ENCODE data around the gene ZBTB8A. TPM values are rescaled to one million over a fixed set of nuclear protein-coding genes. Genes with fewer than 3 reads are reported as not detected.
A peak's percentile ranks its signal among the peaks of the same experiment; 100 is the strongest.

Gene ZBTB8A
- total and polyA plus RNA-seq, 7 experiments from 2014 or later, result 0.07 TPM; not detected in 6

DNA sequence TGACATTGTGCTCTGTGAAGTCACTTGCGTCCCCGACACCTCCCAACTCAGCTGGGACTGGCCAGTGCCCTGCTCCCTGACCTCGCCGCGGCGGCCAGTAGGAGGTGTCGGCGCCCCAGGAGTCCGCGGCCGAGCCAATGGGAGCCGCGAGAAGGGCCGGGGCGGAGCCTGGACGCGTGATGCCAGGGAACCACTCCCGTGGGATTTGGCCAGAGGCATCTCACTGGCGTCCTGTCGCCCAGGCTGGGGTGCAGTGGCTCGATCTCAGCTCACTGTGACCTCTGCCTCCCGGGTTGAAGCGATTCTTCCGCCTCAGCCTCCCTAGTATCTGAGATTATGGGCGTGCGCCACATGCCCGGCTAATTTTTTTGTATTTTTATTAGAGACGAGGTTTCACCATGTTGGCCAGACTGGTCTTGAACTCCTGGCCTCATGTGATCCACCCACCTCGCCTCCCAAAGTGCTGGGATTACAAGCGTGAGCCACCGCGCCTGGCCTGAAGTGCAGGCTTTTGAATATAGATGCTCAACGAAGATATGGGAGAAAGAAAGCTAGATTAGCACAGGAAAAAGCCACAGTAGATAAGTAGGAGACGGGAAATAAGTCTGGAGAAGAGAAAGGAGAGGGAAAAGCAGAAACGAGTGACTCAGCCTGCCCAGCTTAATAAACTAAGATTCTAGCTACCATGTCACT lies 73.1 kb downstream of the ZBTB8A start:
- Histone ChIP-seq H3K36me3 (ENCODE audit: control insufficient read depth in 2 of 3, insufficient read depth in 3 of 3, low read length in 3 of 3) (no peaks in the 10 kb centered on the region), H3K4me1 (ENCODE audit: control insufficient read depth in 2 of 2, insufficient read depth in 2 of 2, low read length in 2 of 2) (no peaks in the 10 kb centered on the region), H3K4me3 (ENCODE audit: low read length) (peak overlapping the region; percentile 56), H3K9me3 (ENCODE audit: control insufficient read depth in 2 of 3, low read length in 3 of 3) (no peaks in the 10 kb centered on the region), H3K27me3 (ENCODE audit: control insufficient read depth in 2 of 2, insufficient read depth in 2 of 2, low read length in 2 of 2) (no peaks in the 10 kb centered on the region), H3K27ac (ENCODE audit: low read depth, low read length) (no peak overlapping the region)
- Mint-ChIP-seq H3K27me3 (no peaks in the 10 kb centered on the region), H3K36me3 (peaks cover 0 to 4% (median 0%) of the 10 kb centered on the region in 5 donors), H3K27ac (peak overlapping the region in 2 of 9 donors; percentile 22 to 62), H3K4me1 (peaks cover 3 to 7% (median 5%) of the 10 kb centered on the region in 7 donors), H3K9me3 (no peaks in the 10 kb centered on the region), H3K4me3 (peak overlapping the region; percentile 11 to 80 (median 70))
- ATAC-seq, result peak; percentile 99
- ChIA-PET POLR2A (no interaction called here), CTCF (no interaction called here)
- intact Hi-C loops (cut with micrococcal nuclease), result loop anchor here in 1 of 2 donors (2.0 kb wide), 1 partner anchor 38 kb away; the partner anchor contains the start of genes RBBP4 and ZBTB8OS
- peak; percentile 7 to 68 (median 14) for DNase-seq

- Histone ChIP-seq H3K4me1 (ENCODE audit: control insufficient read depth in 2 of 2, insufficient read depth in 2 of 2, low read length in 2 of 2) (no peaks in the 10 kb centered on the region), H3K36me3 (ENCODE audit: control insufficient read depth in 2 of 3, insufficient read depth in 3 of 3, low read length in 3 of 3) (no peaks in the 10 kb centered on the region), H3K27me3 (ENCODE audit: control insufficient read depth in 2 of 2, insufficient read depth in 2 of 2, low read length in 2 of 2) (no peaks in the 10 kb centered on the region), H3K27ac (ENCODE audit: low read depth, low read length) (no peak overlapping the region), H3K9me3 (ENCODE audit: control insufficient read depth in 2 of 3, low read length in 3 of 3) (no peaks in the 10 kb centered on the region), H3K4me3 (ENCODE audit: low read length) (no peak overlapping the region)
- DNase-seq (no peak), ATAC-seq (no peak)
- intact Hi-C loops (cut with micrococcal nuclease), result loop anchor here in 1 of 2 donors (2.0 kb wide), 1 partner anchor 37 kb away; the partner anchor contains the start of genes RBBP4 and ZBTB8OS
- POLR2A ChIA-PET, result no interaction called here
- Mint-ChIP-seq H3K27me3 (no peaks in the 10 kb centered on the region), H3K9me3 (no peaks in the 10 kb centered on the region), H3K27ac (no peak overlapping the region), H3K4me1 (peaks cover 3 to 7% (median 5%) of the 10 kb centered on the region in 7 donors), H3K36me3 (peaks cover 0 to 2% (median 0%) of the 10 kb centered on the region in 5 donors), H3K4me3 (peak overlapping the region in 6 of 10 donors; percentile 6 to 63 (median 20))
- CTCF ChIA-PET, result no interaction called here
Measured at GRCh38 chr1:32613472-32613871, 74.2 kb downstream of the ZBTB8A start.

DNA sequence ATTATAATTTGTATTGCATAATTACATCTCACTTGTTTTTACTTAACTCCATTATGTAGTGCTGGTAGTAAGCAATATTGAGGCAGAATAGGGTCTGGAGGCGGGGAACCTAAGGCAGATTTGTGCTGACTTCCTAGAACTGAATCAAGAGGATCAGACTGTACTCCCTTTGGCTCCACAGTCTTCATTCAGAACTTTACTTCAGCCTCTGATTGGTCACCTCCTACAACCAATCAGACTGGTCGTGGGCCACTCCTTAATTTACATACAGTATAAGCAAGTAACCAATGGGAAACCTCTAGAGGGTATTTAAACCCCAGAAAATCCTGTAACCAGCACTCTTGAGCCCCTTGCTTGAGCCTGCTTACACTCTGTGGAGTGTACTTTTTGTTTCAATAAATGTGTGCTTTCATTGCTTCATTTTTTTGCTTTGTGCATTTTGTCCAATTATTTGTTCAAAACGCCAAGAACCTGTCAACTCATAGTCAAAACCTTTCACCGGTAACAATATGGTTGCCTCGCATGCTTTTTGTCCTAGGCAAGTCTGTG lies 79.5 kb downstream of the ZBTB8A start:
- CTCF ChIA-PET, result interaction anchor here (0.7 kb wide), 1 partner anchor 109 kb away, joined by 3 read pairs; no protein-coding TSS in a partner anchor
- POLR2A ChIA-PET, result no interaction called here
- H3K27ac Mint-ChIP-seq, result no peak overlapping the region
- H3K27me3 Mint-ChIP-seq, result no peaks in the 10 kb centered on the region
- no peaks in the 10 kb centered on the region for H3K9me3 ChIP-seq (ENCODE audit: control insufficient read depth in 2 of 3, low read length in 3 of 3)
- peaks cover 0 to 11% of the 10 kb centered on the region in 2 donors for H3K4me1 ChIP-seq (ENCODE audit: control insufficient read depth in 2 of 2, insufficient read depth in 2 of 2, low read length in 2 of 2)
- H3K27me3 ChIP-seq (ENCODE audit: control insufficient read depth in 2 of 2, insufficient read depth in 2 of 2, low read length in 2 of 2), result no peaks in the 10 kb centered on the region
- no peaks in the 10 kb centered on the region for H3K36me3 ChIP-seq (ENCODE audit: control insufficient read depth in 2 of 3, insufficient read depth in 3 of 3, low read length in 3 of 3)
- H3K36me3 Mint-ChIP-seq, result peaks cover 8 to 24% (median 20%) of the 10 kb centered on the region in 5 donors
- H3K27ac ChIP-seq (ENCODE audit: low read depth, low read length), result no peak overlapping the region
- H3K4me3 ChIP-seq (ENCODE audit: low read length), result no peak overlapping the region
- H3K4me3 Mint-ChIP-seq, result no peak overlapping the region
- DNase-seq (no peak), ATAC-seq (no peak)
- no peaks in the 10 kb centered on the region for H3K9me3 Mint-ChIP-seq
- H3K4me1 Mint-ChIP-seq, result peaks cover 5 to 11% (median 11%) of the 10 kb centered on the region in 7 donors
- intact Hi-C loops (cut with micrococcal nuclease), result no loop called here

- H3K27ac Mint-ChIP-seq, result peak overlapping the region in 1 of 9 donors; percentile 19
- Histone ChIP-seq H3K4me3 (ENCODE audit: low read length) (no peak overlapping the region), H3K27me3 (ENCODE audit: control insufficient read depth in 2 of 2, insufficient read depth in 2 of 2, low read length in 2 of 2) (no peaks in the 10 kb centered on the region), H3K36me3 (ENCODE audit: control insufficient read depth in 2 of 3, insufficient read depth in 3 of 3, low read length in 3 of 3) (no peaks in the 10 kb centered on the region), H3K9me3 (ENCODE audit: control insufficient read depth in 2 of 3, low read length in 3 of 3) (no peaks in the 10 kb centered on the region), H3K4me1 (ENCODE audit: control insufficient read depth in 2 of 2, insufficient read depth in 2 of 2, low read length in 2 of 2) (peaks cover 0 to 13% of the 10 kb centered on the region in 2 donors), H3K27ac (ENCODE audit: low read depth, low read length) (no peak overlapping the region)
- ChIA-PET POLR2A (no interaction called here), CTCF (no interaction called here)
- H3K36me3 Mint-ChIP-seq, result peaks cover 8 to 29% (median 24%) of the 10 kb centered on the region in 5 donors
- ATAC-seq (no peak), DNase-seq (no peak)
- H3K4me3 Mint-ChIP-seq, result no peak overlapping the region
- peaks cover 0 to 3% (median 0%) of the 10 kb centered on the region in 11 donors for H3K9me3 Mint-ChIP-seq
- peaks cover 13 to 19% (median 18%) of the 10 kb centered on the region in 7 donors for H3K4me1 Mint-ChIP-seq
- H3K27me3 Mint-ChIP-seq, result no peaks in the 10 kb centered on the region
- intact Hi-C loops (cut with micrococcal nuclease), result no loop called here
Measured at GRCh38 chr1:32619701-32620485, 80.7 kb downstream of the ZBTB8A start.

- ATAC-seq (no peak), DNase-seq (no peak)
- Histone ChIP-seq H3K27ac (ENCODE audit: low read depth, low read length) (no peak overlapping the region), H3K4me3 (ENCODE audit: low read length) (no peak overlapping the region), H3K27me3 (ENCODE audit: control insufficient read depth in 2 of 2, insufficient read depth in 2 of 2, low read length in 2 of 2) (no peaks in the 10 kb centered on the region), H3K36me3 (ENCODE audit: control insufficient read depth in 2 of 3, insufficient read depth in 3 of 3, low read length in 3 of 3) (peaks cover 0 to 2% (median 0%) of the 10 kb centered on the region in 3 experiments), H3K4me1 (ENCODE audit: control insufficient read depth in 2 of 2, insufficient read depth in 2 of 2, low read length in 2 of 2) (peaks cover 0 to 16% of the 10 kb centered on the region in 2 donors), H3K9me3 (ENCODE audit: control insufficient read depth in 2 of 3, low read length in 3 of 3) (no peaks in the 10 kb centered on the region)
- Mint-ChIP-seq H3K27me3 (no peaks in the 10 kb centered on the region), H3K36me3 (peaks cover 10 to 34% (median 27%) of the 10 kb centered on the region in 5 donors), H3K27ac (peak overlapping the region in 2 of 9 donors; percentile 10 to 37), H3K9me3 (peaks cover 0 to 3% (median 0%) of the 10 kb centered on the region in 11 donors), H3K4me3 (no peak overlapping the region), H3K4me1 (peaks cover 16 to 22% (median 20%) of the 10 kb centered on the region in 7 donors)
- intact Hi-C loops (cut with micrococcal nuclease), result no loop called here
- POLR2A ChIA-PET, result no interaction called here
- CTCF ChIA-PET, result no interaction called here
Measured at GRCh38 chr1:32622205-32622604, 83.0 kb downstream of the ZBTB8A start.

GRCh38 chr1:32622806-32623681 lies 83.8 kb downstream of the ZBTB8A start:
- no peak for ATAC-seq
- Histone ChIP-seq H3K4me3 (ENCODE audit: low read length) (no peak overlapping the region), H3K4me1 (ENCODE audit: control insufficient read depth in 2 of 2, insufficient read depth in 2 of 2, low read length in 2 of 2) (peaks cover 0 to 23% of the 10 kb centered on the region in 2 donors), H3K36me3 (ENCODE audit: control insufficient read depth in 2 of 3, insufficient read depth in 3 of 3, low read length in 3 of 3) (peaks cover 0 to 3% (median 0%) of the 10 kb centered on the region in 3 experiments), H3K27me3 (ENCODE audit: control insufficient read depth in 2 of 2, insufficient read depth in 2 of 2, low read length in 2 of 2) (no peaks in the 10 kb centered on the region), H3K9me3 (ENCODE audit: control insufficient read depth in 2 of 3, low read length in 3 of 3) (no peaks in the 10 kb centered on the region), H3K27ac (ENCODE audit: low read depth, low read length) (no peak overlapping the region)
- H3K36me3 Mint-ChIP-seq, result peaks cover 15 to 40% (median 33%) of the 10 kb centered on the region in 5 donors
- ChIA-PET CTCF (no interaction called here), POLR2A (interaction anchor here (0.7 kb wide), 1 partner anchor 42 kb away, joined by 3 read pairs; no protein-coding TSS in a partner anchor)
- H3K4me3 Mint-ChIP-seq, result peak overlapping the region in 1 of 10 donors; percentile 2
- peak overlapping the region in 8 of 9 donors; percentile 2 to 74 (median 34) for H3K27ac Mint-ChIP-seq
- H3K9me3 Mint-ChIP-seq, result peaks cover 0 to 3% (median 0%) of the 10 kb centered on the region in 11 donors
- no peak for DNase-seq
- peaks cover 22 to 30% (median 26%) of the 10 kb centered on the region in 7 donors for H3K4me1 Mint-ChIP-seq
- H3K27me3 Mint-ChIP-seq, result no peaks in the 10 kb centered on the region
- intact Hi-C loops (cut with micrococcal nuclease), result no loop called here
